ENCODE data around the gene MAL.

- no peak for TF ChIP-seq USF2 (CRISPR knock-in tag; IDR thresholded peaks at IDR 0.05)
- TF ChIP-seq ESRRA (CRISPR knock-in tag; IDR thresholded peaks at IDR 0.05; ENCODE audit: borderline replicate concordance) = no peak
- TF ChIP-seq CREM (CRISPR knock-in tag; IDR thresholded peaks at IDR 0.05) = no peak
- TF ChIP-seq SP1 (CRISPR knock-in tag; conservative IDR thresholded peaks at IDR 0.05) = no peak
- TF ChIP-seq CTCF (IDR thresholded peaks at IDR 0.05) = no peak
- TF ChIP-seq NR2C2 (CRISPR knock-in tag; IDR thresholded peaks at IDR 0.05) = no peak
- no peak for TF ChIP-seq TP53 (CRISPR knock-in tag; IDR thresholded peaks at IDR 0.05)
- no peak for TF ChIP-seq TEAD4 (CRISPR knock-in tag; IDR thresholded peaks at IDR 0.05)
- no peak for TF ChIP-seq MAX (CRISPR knock-in tag; IDR thresholded peaks at IDR 0.05)
- TF ChIP-seq ZBTB43 (CRISPR knock-in tag; IDR thresholded peaks at IDR 0.05) = no peak
- TF ChIP-seq ZNF263 (CRISPR knock-in tag; IDR thresholded peaks at IDR 0.05; ENCODE audit: low read depth) = no peak
- no peak for TF ChIP-seq FOXJ3 (CRISPR knock-in tag; IDR thresholded peaks at IDR 0.05; ENCODE audit: borderline replicate concordance)
- TF ChIP-seq JUN (CRISPR knock-in tag; IDR thresholded peaks at IDR 0.05) = no peak
Observed at GRCh38 chr2:95071856-95072255, 46.3 kb downstream of the MAL start.
